GM18868 (cell line): ENCODE results near the gene EMID1.

Experiments used
- ATAC-seq: cut with Tn5 transposase; IDR thresholded peaks from one replicate; pipeline ENCODE4 v1.9.1; 2021; ENCODE audit warnings: mild to moderate bottlenecking, moderate library complexity; ENCODE audit not compliant: unreplicated experiment

EMID1 gene

GRCh38 chr22:29288837-29289236, 83.1 kb downstream of the EMID1 start:
- no peak for ATAC-seq

- ATAC-seq = no peak
Observed at GRCh38 chr22:29290061-29290460, 84.4 kb downstream of the EMID1 start.

GRCh38 chr22:29291215-29291614, 85.5 kb downstream of the EMID1 start:
- no peak for ATAC-seq

- ATAC-seq = no peak
Observed at GRCh38 chr22:29292379-29292778, 86.7 kb downstream of the EMID1 start.

GRCh38 chr22:29298641-29299040, 92.9 kb downstream of the EMID1 start:
- no peak for ATAC-seq

GRCh38 chr22:29299136-29299900, 93.6 kb downstream of the EMID1 start:
- no peak for ATAC-seq

GRCh38 chr22:29300467-29300806, 94.7 kb downstream of the EMID1 start:
- ATAC-seq = no peak

- ATAC-seq = no peak
Observed at GRCh38 chr22:29300807-29301601, 95.3 kb downstream of the EMID1 start.

GRCh38 chr22:29301716-29302401, 96.2 kb downstream of the EMID1 start:
- ATAC-seq = no peak

- no peak for ATAC-seq
Observed at GRCh38 chr22:29302402-29302680, 96.6 kb downstream of the EMID1 start.

GRCh38 chr22:29302681-29303465, 97.2 kb downstream of the EMID1 start:
- ATAC-seq = no peak

- no peak for ATAC-seq
Observed at GRCh38 chr22:29305836-29306174, 100.1 kb downstream of the EMID1 start.

- no peak for ATAC-seq
Observed at GRCh38 chr22:29306175-29306834, 100.6 kb downstream of the EMID1 start, which contains the start of gene GAS2L1. Gene GAS2L1, plus strand, starts transcription at chr22:29306650. Its CDS starts 1,456 bp downstream, at chr22:29308106.

GRCh38 chr22:29306835-29307595, 101.3 kb downstream of the EMID1 start:
- ATAC-seq = no peak

- no peak for ATAC-seq
Observed at GRCh38 chr22:29307596-29308147, 102.0 kb downstream of the EMID1 start.

- ATAC-seq = no peak
Observed at GRCh38 chr22:29308148-29308790, 102.6 kb downstream of the EMID1 start.

- ATAC-seq = no peak
Observed at GRCh38 chr22:29308791-29309262, 103.1 kb downstream of the EMID1 start.
